Nephron progenitor cell (in vitro differentiated cells): ENCODE data around the gene TSC22D4.

Source experiments
- DNase-seq: peaks from one replicate; pipeline ENCODE4 v3.0.0; 2021
- H3K27ac Mint-ChIP-seq: 2 replicates; pipeline ENCODE4 v1.8.0; 2021; ENCODE audit warnings: mild to moderate bottlenecking, moderate library complexity, mixed read lengths
- H3K27me3 Mint-ChIP-seq: 2 replicates; pipeline ENCODE4 v1.8.0; 2021; ENCODE audit warnings: mild to moderate bottlenecking, low read depth, mixed read lengths; ENCODE audit not compliant: poor library complexity
- H3K36me3 Mint-ChIP-seq: 2 replicates; pipeline ENCODE4 v1.8.0; 2021; ENCODE audit warnings: low read depth, mixed read lengths
- H3K4me1 Mint-ChIP-seq: 2 replicates; pipeline ENCODE4 v1.8.0; 2021; ENCODE audit warnings: mixed read lengths
- H3K4me3 Mint-ChIP-seq: 2 replicates; pipeline ENCODE4 v1.8.0; 2021; ENCODE audit warnings: mild to moderate bottlenecking, moderate library complexity, mixed read lengths
- H3K9me3 Mint-ChIP-seq: 2 replicates; pipeline ENCODE4 v1.8.0; 2021; ENCODE audit warnings: mild to moderate bottlenecking, moderate library complexity, mixed read lengths
- CTCF ChIP-seq: fragments of 200-600 bp; sonication (generic); IDR thresholded peaks from 2 replicates; pipeline ENCODE4 v1.5.0; 2021; ENCODE audit warnings: antibody characterized with exemption

Gene TSC22D4

GRCh38 chr7:100484673-100485045 lies 5.6 kb upstream of the TSC22D4 start:
- TF ChIP-seq CTCF: no peak
- peaks cover 5% of the 10 kb centered on the region for H3K36me3 Mint-ChIP-seq
- peak overlapping the region; percentile 80 for H3K4me3 Mint-ChIP-seq
- H3K9me3 Mint-ChIP-seq: no peaks in the 10 kb centered on the region
- no peak for DNase-seq
- peaks cover 14% of the 10 kb centered on the region for H3K27me3 Mint-ChIP-seq
- peak overlapping the region; percentile 13 for H3K27ac Mint-ChIP-seq
- peaks cover 70% of the 10 kb centered on the region for H3K4me1 Mint-ChIP-seq

- H3K27me3 Mint-ChIP-seq: peaks cover 16% of the 10 kb centered on the region
- H3K4me3 Mint-ChIP-seq: peak within 1 kb of the TSS; percentile 83
- no peaks in the 10 kb centered on the region for H3K9me3 Mint-ChIP-seq
- peak; percentile 80 for DNase-seq
- H3K36me3 Mint-ChIP-seq: peaks cover 5% of the 10 kb centered on the region
- peak within 1 kb of the TSS; percentile 13 for H3K27ac Mint-ChIP-seq
- peaks cover 68% of the 10 kb centered on the region for H3K4me1 Mint-ChIP-seq
- TF ChIP-seq CTCF: no peak
Measured at GRCh38 chr7:100483722-100484672, 5.0 kb upstream of the TSC22D4 start, which contains the start of gene NYAP1. Gene NYAP1 (plus strand): TSS chr7:100483927. CDS start chr7:100485312, 1,385 bp downstream.

GRCh38 chr7:100483090-100483721 lies 4.2 kb upstream of the TSC22D4 start:
- Mint-ChIP-seq H3K4me3 (peak overlapping the region; percentile 83), H3K27ac (no peak overlapping the region), H3K27me3 (peaks cover 16% of the 10 kb centered on the region), H3K4me1 (peaks cover 68% of the 10 kb centered on the region), H3K36me3 (peaks cover 5% of the 10 kb centered on the region), H3K9me3 (no peaks in the 10 kb centered on the region)
- TF ChIP-seq CTCF: peak; percentile 81
- peak; percentile 89 for DNase-seq

GRCh38 chr7:100482728-100483089 lies 3.7 kb upstream of the TSC22D4 start:
- DNase-seq: no peak
- Mint-ChIP-seq H3K4me3 (peak overlapping the region; percentile 83), H3K27me3 (peaks cover 16% of the 10 kb centered on the region), H3K27ac (no peak overlapping the region), H3K4me1 (peaks cover 63% of the 10 kb centered on the region), H3K9me3 (no peaks in the 10 kb centered on the region), H3K36me3 (peaks cover 5% of the 10 kb centered on the region)
- TF ChIP-seq CTCF: no peak

GRCh38 chr7:100481466-100481865 lies 2.5 kb upstream of the TSC22D4 start:
- no peak for DNase-seq
- no peaks in the 10 kb centered on the region for H3K9me3 Mint-ChIP-seq
- H3K4me1 Mint-ChIP-seq: peaks cover 62% of the 10 kb centered on the region
- no peak for TF ChIP-seq CTCF
- no peak overlapping the region for H3K27ac Mint-ChIP-seq
- H3K27me3 Mint-ChIP-seq: peaks cover 16% of the 10 kb centered on the region
- H3K36me3 Mint-ChIP-seq: no peaks in the 10 kb centered on the region
- peak overlapping the region; percentile 53 for H3K4me3 Mint-ChIP-seq
